PC-3 (cell line): ENCODE data around the gene TAS2R42.

Experiments
- CTCF ChIP-seq: fragments of 300-600 bp; sonication (generic); conservative IDR thresholded peaks from 2 replicates; pipeline ENCODE4 v1.5.1; 2017; ENCODE audit warnings: antibody characterized with exemption, low read depth, mild to moderate bottlenecking, low read length
- EZH2 ChIP-seq: fragments of 300-600 bp; sonication (generic); IDR thresholded peaks from one replicate; pipeline ENCODE4 v1.6.1; 2017; ENCODE audit warnings: antibody characterized with exemption, mild to moderate bottlenecking, low read length; ENCODE audit not compliant: unreplicated experiment

GRCh38 chr12:11170810-11171144 lies 16.0 kb downstream of the TAS2R42 start:
- TF ChIP-seq CTCF (no peak), EZH2 (no peak)
